AG04450 (cell line): Measurements from ENCODE around the gene PEX14. TPM values are rescaled to one million over a fixed set of nuclear protein-coding genes. Genes with fewer than 3 reads are reported as not detected.
A peak's percentile ranks its signal among the peaks of the same experiment; 100 is the strongest.

Source experiments
- CTCF ChIA-PET: fragments of 300-600, 350-600 bp; formaldehyde crosslinking; extraction: SDS; loops from one replicate; lab custom pipeline; 2022; ENCODE audit warnings: antibody characterized with exemption, inconsistent platforms; lab: Charles Lee
- POLR2A ChIA-PET: fragments of 350-600 bp; formaldehyde crosslinking; extraction: SDS; loops from one replicate; lab custom pipeline; 2021; ENCODE audit warnings: antibody characterized with exemption, inconsistent platforms; lab: Yijun Ruan, JAX
- DNase-seq: peaks from one replicate; pipeline ENCODE4 v3.0.0-alpha.2; 2011; ENCODE audit warnings: low read depth, low spot score
- H3K27ac ChIP-seq: one replicate; pipeline ENCODE4 v1.5.1; 2012; ENCODE audit warnings: low read depth, low read length, control low read depth
- H3K27me3 ChIP-seq: one replicate; pipeline ENCODE4 v1.6.0; 2012; ENCODE audit warnings: low read length; ENCODE audit not compliant: control insufficient read depth, insufficient read depth
- H3K4me3 ChIP-seq: 2 replicates; pipeline ENCODE4 v1.5.1; 2011; ENCODE audit warnings: mild to moderate bottlenecking, low read depth, low read length, control low read depth
- H3K9me3 ChIP-seq: 2 replicates; pipeline ENCODE4 v1.5.1; 2012; ENCODE audit warnings: low read length; ENCODE audit not compliant: control insufficient read depth, insufficient read depth
- polyA plus RNA-seq: library from polyadenylated mRNA; depleted of rRNA; stranded (reverse); fragments of >200 nt; gene quantifications from 2 replicates; pipeline ENCODE4 v1.2.3, GENCODE V29; 2011
- TF ChIP-seq, protein P1 (sequence below): IDR thresholded peaks from 2 replicates; pipeline ENCODE4 v1.5.1; 2011; ENCODE audit warnings: low read depth, low read length, control low read depth, inconsistent platforms

The PEX14 gene
- polyA plus RNA-seq, 1 experiment: 6.6 TPM

DNA sequence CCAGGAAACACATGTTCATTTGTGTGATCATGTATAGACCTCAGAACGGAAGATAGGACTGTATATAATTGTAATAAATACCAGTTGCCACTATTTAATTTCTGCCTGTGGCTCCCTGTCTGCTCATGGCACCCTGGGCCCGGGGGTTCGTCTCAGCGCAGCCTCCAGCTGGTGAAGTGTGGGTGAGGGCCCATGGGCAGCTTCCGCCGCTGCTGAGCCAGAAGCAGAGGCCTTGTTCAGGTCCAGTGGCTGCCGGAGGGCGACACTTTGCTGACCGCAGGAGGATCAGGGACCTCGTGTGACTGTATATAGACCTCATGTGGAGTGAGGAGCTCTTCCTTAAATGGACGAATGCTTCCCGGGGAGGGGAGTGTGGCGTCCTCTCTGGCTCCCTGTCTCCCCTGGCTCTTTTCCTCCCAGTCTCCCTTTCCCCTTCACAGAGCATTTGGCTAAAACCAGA is 155.9 kb downstream of the PEX14 start:
- Histone ChIP-seq H3K4me3 (no peak overlapping the region), H3K27ac (no peak overlapping the region), H3K9me3 (no peaks in the 10 kb centered on the region; the same call in 1 of the 2 replicates), H3K27me3 (no peaks in the 10 kb centered on the region)
- POLR2A ChIA-PET: no interaction called here
- CTCF ChIA-PET: interaction anchor here (0.6 kb wide), 1 partner anchor 201 kb away, joined by 3 read pairs; no protein-coding TSS in a partner anchor
- TF ChIP-seq, protein P1, sequence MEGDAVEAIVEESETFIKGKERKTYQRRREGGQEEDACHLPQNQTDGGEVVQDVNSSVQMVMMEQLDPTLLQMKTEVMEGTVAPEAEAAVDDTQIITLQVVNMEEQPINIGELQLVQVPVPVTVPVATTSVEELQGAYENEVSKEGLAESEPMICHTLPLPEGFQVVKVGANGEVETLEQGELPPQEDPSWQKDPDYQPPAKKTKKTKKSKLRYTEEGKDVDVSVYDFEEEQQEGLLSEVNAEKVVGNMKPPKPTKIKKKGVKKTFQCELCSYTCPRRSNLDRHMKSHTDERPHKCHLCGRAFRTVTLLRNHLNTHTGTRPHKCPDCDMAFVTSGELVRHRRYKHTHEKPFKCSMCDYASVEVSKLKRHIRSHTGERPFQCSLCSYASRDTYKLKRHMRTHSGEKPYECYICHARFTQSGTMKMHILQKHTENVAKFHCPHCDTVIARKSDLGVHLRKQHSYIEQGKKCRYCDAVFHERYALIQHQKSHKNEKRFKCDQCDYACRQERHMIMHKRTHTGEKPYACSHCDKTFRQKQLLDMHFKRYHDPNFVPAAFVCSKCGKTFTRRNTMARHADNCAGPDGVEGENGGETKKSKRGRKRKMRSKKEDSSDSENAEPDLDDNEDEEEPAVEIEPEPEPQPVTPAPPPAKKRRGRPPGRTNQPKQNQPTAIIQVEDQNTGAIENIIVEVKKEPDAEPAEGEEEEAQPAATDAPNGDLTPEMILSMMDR: no peak
- no peak for DNase-seq

DNA sequence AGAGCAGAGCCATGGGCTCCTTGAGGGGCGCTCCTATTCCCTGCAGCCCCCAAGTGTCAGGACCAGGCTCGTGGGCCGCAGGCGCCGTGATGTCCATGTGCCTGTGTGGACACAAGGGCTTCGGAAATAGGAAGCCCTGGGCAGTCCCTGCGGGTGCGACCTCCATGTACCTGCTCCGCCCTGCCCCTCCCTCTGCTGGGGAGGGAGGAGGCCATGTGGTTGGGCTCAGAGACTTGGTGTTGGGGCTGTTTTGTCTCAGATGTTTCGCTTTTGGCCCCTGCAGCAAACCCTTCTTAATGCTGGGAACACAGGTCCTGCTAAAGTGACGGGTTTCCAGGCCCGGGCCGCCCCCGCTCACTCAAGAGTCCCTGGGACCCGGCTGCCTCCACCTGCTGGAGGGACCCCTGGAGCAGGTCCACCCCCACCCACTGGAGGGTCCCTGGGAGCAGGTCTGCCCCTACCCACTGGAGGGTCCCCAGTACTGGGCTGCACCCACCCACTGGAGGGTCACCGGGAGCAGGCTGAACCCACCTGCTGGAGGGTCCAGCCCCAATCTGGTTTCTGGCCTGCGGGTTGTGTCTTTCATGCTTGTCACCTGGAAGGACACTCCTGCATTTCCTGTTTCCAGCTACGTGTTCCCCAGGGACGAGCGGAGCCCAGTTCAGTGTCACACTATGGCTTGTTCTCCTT is 156.5 kb downstream of the PEX14 start:
- H3K27me3 ChIP-seq: no peaks in the 10 kb centered on the region
- CTCF ChIA-PET: no interaction called here
- DNase-seq: no peak
- H3K4me3 ChIP-seq: no peak overlapping the region
- no peak overlapping the region for H3K27ac ChIP-seq
- H3K9me3 ChIP-seq: no peaks in the 10 kb centered on the region; the same call in 1 of the 2 replicates
- TF ChIP-seq, protein P1: no peak
- POLR2A ChIA-PET: no interaction called here

DNA sequence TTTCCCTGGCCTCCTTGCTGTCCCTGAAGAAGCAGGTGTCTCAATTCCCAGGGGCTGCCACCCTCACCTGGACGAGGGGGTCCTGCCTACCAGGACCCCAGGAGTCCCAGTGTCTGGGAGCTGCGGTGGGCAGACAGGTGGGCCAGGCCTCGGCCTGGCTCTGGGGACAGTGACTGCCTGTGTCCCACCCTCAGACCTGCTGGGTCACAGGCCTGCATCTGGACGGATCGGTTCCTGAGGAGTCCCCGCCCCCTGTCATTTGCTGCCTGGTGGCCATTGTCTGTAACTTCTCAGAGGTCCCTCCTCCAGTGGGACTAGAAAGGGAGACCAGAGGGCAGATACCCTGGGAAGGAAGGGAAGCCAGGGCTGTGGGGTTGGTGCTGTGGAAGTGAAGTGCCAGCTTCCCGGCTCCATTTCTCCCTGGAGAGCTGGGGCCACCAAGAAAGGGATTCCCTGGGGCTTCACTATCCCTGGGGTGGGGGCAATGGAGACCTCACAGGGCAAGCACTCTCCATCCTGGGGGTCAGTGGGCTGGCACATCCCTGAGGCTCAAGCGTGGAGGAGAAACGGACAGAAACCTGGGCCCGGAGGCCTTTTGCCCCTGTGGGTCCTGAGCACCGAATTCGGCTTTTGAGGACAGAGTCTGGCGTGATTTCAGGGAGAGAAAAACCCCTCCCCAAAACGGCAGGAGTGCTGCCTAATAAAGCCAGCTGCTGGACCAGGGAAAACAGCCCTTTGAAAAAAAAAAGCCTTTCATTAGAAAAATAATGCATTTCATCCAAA is 157.3 kb downstream of the PEX14 start:
- Histone ChIP-seq H3K27me3 (no peaks in the 10 kb centered on the region), H3K4me3 (no peak overlapping the region), H3K27ac (peak overlapping the region; percentile 11), H3K9me3 (no peaks in the 10 kb centered on the region; the same call in 1 of the 2 replicates)
- ChIA-PET POLR2A (no interaction called here), CTCF (no interaction called here)
- DNase-seq: no peak
- TF ChIP-seq, protein P1: no peak

DNA sequence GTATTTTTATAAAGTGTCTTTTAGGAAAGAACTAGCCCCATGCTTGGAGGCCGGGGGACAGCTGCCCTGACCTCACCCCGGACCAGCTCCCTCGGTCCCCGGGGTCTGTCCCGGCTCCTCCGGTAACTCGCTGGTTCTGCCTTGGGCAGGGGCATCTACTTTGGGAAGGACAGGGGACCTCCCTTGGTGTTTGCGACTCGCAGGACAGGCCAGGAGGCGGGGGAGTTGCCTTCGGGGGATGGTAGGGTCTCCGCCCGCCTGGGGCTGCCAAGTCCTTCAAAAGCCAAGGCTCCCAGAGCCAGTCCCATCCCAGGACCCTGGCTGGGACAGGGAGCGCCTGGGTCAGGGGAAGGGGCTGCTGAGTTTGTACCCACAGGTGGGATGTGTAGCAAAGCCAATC is 157.9 kb downstream of the PEX14 start:
- H3K9me3 ChIP-seq: no peaks in the 10 kb centered on the region; the same call in 1 of the 2 replicates
- TF ChIP-seq, protein P1: no peak
- H3K4me3 ChIP-seq: no peak overlapping the region
- POLR2A ChIA-PET: no interaction called here
- no peak for DNase-seq
- no peaks in the 10 kb centered on the region for H3K27me3 ChIP-seq
- H3K27ac ChIP-seq: peak overlapping the region; percentile 11
- CTCF ChIA-PET: no interaction called here

DNA sequence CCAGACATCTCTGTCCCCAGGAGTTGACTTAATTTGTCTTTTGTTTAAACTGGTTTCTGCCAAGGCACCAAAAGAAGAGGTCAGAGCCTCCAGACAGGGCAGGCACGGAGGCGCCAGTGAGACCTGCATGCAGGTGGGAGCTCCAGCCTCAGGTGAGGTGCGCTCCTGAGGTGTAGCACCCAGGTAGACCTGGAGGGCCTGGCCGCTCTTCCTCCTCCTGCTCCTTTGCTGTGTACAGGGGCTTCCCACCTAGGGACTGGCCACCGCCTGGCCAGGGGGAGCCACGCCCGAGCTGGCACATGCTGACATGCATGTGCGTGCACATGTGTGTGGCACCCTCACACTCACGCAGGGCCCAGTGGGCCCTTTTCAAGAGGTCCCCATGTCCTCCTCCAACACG is 158.7 kb downstream of the PEX14 start:
- Histone ChIP-seq H3K27me3 (peaks cover 3% of the 10 kb centered on the region), H3K27ac (no peak overlapping the region), H3K9me3 (no peaks in the 10 kb centered on the region; the same call in 1 of the 2 replicates), H3K4me3 (no peak overlapping the region)
- CTCF ChIA-PET: no interaction called here
- POLR2A ChIA-PET: no interaction called here
- TF ChIP-seq, protein P1: no peak
- no peak for DNase-seq
